HG03135 (cell line): ENCODE measurements around the gene MAP4.
"Not testable (repeated sequence)": the region's sequence is repeated elsewhere in the genome, so short reads cannot be mapped to it uniquely, and the experiment has no call there.

ENCODE experiments used
- ATAC-seq: cut with Tn5 transposase; IDR thresholded peaks from one replicate; pipeline ENCODE4 v1.9.1; 2021; ENCODE audit warnings: mild to moderate bottlenecking, moderate library complexity; ENCODE audit not compliant: unreplicated experiment

MAP4 gene

DNA sequence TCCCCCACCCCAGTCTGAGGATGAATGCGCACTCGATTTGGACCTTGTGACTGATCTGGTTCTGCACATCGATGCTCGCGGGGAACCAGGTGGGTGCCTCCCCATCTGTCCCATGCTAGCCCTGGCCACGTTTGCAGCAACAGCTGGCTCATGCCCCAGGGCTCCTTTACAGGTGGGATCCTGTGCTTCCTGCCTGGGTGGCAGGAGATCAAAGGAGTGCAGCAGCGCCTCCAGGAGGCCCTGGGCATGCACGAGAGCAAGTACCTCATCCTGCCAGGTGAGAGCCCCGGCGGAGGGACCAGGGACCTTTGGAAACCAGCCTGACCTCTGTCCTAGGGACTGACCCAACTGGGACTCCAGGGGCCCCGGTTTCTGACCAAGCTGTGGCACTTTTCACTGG is 169.0 kb downstream of the MAP4 start:
- no peak for ATAC-seq

DNA sequence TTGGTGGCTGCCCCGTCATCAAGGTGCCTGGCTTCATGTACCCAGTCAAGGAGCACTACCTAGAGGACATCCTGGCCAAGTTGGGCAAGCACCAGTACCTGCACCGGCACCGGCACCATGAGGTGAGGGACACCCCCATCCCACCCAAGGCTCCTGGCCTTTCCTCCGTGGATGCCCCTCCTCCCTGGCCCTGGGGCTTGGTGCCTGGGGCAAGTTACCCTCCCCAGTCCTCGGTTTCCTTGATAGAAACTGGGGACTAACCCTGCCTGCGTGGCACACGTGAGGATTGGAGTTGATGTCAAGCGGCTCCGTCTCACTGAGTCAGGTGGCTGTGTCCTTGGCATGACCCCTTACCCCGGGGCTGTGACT is 169.4 kb downstream of the MAP4 start:
- ATAC-seq: no peak

DNA sequence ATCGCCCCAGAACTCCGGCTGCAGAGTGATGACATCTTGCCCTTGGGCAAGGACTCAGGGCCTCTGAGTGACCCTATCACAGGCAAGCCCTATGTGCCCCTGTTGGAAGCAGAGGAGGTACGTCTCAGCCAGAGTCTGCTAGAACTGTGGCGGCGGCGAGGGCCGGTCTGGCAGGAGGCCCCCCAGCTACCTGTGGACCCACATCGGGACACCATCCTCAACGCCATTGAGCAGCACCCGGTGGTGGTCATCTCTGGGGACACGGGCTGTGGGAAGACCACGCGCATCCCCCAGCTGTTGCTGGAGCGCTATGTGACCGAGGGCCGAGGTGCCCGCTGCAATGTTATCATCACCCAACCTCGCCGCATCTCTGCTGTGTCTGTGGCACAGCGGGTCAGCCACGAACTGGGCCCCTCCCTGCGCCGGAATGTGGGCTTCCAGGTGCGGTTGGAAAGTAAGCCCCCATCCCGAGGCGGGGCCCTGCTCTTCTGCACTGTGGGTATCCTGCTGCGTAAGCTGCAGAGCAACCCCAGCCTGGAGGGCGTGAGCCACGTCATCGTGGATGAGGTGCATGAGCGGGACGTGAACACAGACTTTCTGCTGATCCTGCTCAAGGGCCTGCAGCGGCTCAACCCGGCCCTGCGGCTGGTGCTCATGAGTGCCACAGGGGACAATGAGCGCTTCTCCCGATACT is 169.9 kb downstream of the MAP4 start:
- ATAC-seq: no peak

DNA sequence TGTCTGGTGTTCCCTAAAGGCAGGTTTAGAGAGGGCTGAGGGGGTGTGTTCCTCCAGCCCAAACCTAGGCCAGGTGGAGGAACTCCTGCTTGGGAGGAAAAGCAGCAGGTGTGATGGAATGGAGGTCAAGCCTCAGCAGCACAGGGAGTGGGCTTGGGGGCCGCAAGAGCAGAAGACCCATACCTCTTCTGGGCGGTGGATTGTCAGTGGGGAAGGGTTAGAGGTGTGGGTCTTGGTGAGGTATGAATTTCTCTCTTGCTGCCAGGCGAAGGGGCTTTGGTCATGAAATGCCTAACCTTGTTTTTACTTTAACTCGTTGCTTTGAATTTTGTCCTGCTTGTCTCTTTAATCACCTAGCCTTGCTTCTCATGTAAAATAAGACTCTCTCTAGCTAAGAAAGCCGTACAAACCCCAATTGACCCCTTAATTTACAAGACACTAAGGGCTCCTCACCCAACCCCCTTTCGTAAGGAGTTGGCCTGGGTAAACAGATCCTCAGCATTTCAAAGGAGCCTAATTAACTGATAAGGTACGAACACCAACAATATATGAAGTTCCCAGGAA is 174.3 kb downstream of the MAP4 start:
- no peak for ATAC-seq

DNA sequence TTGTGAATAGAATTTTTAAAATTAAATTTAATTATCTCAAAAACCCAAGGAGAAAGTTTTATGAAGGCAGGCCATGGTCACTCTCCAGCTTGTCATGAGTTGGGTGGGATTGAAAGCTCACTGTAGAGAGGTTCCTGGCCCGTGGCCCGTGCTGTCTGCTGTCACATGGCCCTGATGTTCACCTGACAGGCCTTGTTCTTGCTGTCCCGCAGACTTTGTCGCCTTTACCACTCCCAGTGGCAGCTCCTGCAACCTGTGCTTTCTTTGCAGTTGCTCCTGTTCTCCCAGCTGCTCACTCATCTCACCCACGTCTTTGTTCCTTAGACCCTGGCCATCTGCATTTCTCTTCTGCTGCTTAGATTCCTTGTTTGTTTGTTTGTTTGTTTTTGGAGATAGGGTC is 177.7 kb downstream of the MAP4 start:
- ATAC-seq: no peak

DNA sequence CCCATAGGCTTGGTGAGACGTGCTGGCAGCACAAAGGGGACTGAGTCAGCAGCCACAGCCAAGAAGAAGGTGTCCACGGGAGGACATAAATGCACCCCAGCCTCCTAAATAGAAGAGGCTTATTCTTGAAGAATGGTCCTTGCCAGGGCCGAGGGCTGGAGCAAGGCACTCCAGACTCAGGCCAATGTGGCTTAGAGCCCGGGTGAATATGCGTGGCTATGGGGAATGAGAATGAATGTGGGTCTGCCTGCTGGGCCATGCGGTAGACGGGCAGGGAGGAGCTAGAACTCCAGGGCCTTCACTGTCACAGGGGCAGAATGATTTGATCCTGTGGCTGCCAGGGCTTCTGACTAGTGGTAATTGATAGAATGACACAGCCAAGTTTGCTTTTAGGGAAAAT is 179.2 kb downstream of the MAP4 start:
- ATAC-seq: no peak

DNA sequence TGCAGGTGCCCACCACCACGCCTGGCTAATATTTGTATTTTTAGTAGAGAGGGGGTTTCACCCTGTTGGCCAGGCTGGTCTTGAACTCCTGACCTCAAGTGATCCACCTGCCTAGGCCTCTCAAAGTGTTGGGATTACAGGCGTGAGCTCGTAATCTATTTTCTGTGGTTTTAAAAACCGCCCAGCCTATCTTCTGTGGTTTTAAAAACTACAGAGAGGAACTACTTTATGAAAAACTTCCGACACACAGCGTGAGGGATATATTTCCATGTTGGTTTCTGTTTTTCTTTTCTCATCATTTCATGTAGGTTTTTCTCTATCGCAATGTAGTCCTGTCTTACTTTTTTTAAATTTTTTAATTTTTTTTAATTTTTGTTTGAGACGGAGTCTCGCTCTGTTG is 186.7 kb downstream of the MAP4 start:
- not testable (repeated sequence) for ATAC-seq

DNA sequence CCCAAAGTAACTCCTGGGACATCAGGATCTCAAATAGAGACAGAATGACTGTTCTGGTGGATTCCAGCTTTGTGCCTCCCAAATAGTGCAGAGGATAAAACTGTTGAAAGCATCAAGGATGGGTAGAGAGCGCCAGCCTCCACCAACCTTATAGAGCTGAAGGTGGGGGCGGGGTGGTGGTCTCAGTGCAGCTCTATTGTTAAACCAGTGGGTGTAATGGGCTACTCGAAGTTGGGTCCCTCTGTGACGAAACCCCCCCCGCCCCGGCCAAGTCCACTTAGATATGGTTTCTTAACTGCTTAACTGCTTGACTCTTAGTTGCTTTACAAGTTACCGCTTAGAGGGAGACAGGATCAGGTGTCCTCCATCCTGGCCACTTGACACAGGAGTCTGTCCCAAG is 190.6 kb downstream of the MAP4 start:
- ATAC-seq: no peak

DNA sequence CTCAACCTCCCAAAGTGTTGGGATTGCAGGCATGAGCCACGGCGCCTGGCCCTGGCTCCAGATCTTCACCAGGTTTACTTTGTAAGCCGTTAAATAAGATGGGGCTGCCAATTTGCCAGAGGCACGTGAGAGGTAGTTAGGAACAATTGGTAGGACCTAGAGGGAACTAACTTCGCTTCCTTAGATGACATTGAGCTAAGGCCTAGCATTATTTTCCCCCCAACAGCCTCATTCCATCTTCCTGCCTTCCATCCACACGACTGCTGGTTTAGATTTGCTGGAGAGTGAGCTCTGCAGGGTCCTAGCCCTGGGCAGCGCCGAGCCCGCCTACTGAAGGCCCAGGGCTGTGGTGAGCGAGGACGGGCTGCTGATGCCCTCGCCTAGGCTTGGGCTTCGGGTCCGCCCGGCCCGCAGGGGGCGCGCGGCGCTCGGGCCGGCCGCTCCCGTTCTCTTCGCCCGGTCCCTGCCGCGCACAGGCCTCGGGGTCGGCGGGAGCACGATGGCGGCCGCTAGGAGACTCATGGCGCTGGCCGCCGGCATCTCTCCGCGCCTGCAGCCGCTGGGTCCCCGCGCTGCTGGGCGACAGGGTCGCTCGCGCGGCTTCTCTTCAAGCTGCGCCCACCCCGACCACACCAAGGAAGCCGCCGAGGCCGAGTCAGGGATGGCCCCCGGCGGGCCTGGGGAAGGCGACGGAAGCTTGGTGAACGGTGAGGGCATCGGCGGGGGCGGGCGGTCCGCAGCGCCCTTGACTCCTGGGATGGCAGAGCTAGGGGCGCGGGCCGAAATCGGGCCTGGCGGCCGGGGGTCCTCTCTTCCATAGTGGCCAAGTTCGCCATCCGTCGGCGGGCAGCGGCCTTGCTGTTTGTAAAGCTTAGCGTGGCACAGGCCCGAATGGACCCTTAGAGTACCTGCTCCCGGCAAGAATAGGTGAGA is 191.4 kb downstream of the MAP4 start:
- peak; percentile 88 for ATAC-seq

DNA sequence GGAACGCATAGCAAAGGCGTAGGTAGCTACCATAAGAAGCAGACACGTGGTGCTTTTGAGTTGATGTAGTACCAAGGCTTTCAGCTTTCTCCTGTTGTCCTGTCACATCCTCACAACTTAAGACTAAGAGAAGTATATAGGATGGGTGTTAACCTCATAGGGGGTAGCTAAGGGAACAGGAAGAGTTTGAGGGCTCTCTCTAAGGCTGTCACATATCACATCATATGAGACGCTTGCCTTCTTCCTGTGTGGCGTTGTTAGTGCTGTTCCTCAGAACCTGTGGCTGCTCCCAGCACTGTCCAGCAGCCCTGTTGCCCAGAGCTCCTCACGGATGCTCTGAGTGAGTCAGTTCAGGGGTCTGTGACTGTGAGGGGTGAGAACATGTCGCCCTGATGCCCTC is 198.6 kb downstream of the MAP4 start:
- ATAC-seq: no peak

DNA sequence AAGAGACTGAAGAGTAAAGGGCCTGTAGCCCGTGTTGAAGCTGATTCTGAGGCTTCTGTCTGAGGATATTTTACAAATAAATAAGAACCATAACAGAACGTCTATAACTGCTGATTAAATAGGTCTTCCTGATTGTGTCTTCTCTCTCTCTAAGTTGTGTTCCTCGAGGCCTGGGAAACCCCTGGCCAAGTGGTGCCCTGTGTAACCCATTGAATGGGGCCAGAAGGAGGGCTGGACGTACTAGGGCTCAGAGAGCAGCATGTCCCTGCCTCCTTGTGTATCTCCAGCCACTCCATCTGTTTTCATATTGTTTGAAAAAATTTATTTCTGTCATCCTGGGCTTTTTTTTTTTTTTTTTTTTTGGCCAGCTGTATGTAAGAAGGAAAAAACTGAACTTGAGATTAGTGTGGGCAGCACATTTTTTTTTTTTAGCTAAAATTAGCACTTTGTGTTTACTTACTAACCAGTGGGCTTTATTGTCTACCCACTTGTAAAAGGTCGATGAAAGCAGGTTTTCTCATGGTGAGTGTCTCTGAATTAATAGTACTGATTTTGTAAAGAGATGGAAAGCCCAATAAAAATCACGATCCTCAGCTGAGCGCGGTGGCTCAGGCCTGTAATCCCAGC is 202.6 kb downstream of the MAP4 start:
- no peak for ATAC-seq

DNA sequence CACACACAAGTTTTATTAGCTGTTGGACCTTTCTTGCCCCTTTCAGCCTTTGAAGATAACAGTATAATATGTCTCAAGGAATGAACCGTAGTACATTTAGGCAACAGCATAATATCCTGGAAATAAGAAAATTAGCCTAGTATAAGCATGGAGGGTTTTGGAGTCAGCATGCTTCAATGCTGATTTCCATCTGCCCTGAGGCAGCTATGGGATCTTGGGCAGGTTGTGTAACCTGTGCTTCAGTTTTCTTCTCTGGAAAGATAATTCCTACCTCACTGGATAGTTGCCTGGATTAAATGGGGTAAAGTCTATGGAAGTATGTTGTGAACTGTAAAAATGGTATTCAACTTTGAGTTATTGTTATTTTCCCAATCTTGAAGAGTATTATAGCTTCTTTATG is 211.6 kb downstream of the MAP4 start:
- no peak for ATAC-seq

DNA sequence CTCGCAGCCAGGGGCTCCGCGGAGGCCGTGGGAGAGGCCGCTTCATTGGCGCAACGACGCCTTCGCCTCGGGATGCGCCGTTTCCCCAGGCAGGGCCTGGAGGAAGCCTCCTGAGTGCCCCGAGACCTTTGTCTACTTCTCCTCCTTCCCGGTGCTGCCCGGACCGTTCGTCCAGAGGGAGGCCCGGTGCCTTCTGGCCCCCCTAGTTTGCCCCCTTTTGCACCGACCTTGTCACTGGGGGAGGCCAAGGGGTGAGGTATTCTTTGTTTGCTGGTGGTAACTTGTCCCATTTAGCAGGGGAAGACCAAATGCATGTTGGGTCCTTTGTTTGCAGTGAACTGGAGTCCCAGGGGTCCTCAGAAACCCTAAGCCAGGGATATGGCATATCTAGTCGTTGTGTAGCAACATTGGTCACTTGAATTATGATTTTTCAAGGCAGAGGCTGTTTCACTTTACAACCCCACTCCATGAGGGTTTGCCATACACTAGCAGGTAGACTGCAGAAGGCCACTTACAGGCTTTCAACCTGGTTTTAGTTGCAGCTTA is 212.7 kb downstream of the MAP4 start:
- ATAC-seq: peak; percentile 8

DNA sequence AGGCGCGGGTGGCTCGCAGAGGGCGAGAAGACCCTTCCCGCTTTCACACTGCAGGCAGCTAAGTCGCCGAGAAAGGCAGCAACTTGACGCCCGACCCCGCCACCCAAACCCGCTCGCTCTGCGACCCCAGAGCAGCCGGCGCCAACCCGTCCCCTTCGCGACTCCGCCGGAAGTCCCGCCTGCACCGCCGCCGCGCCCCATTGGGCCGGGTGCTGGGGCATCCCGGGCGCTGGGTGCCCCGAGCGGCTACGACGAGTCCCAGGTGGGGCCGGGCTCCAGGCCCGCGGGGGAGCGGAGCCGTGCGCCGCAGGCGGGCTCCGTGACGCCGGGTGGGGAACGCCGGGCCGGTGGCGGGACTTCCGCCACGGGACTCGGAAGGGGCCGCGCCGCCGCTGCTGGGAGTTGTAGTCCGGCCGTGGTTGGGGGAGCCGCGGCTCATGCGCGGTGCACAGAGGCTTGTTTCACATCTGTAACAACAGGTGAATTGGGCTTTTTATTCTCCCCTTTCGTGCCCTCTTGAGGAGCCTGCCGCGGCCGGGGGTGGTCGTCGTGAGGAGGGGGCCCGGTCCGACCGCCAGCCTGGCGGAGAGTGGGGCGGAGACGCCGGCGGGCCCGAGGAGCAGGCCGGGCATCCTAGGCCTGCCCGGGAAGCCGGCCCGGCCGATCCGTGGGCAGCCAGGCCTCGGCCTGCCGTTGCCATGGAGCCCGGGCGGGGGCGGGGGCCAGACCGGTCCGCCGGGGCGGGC is 213.3 kb downstream of the MAP4 start, which contains the start of gene DHX30:
DHX30 (plus strand) TSS at position 405 of the 746 bp plus-strand sequence. CDS start 7,546 bp downstream, outside the sequence.
- peak; percentile 79 for ATAC-seq
